Myocyte (in vitro differentiated cells): ENCODE data around the gene PCK1. TPM values are rescaled to one million over a fixed set of nuclear protein-coding genes. Genes with fewer than 3 reads are reported as not detected.

Source experiments
- DNase-seq: peaks from one replicate; pipeline ENCODE4 v3.0.0-alpha.2; 2012; ENCODE audit warnings: low read depth
- total RNA-seq: library from RNA; depleted of rRNA; stranded (reverse); fragments of >200 nt; gene quantifications from 2 replicates; pipeline ENCODE4 v1.2.3, GENCODE V29; 2014

PCK1 gene
- total RNA-seq, 1 donor from 2014 or later = not detected

DNA sequence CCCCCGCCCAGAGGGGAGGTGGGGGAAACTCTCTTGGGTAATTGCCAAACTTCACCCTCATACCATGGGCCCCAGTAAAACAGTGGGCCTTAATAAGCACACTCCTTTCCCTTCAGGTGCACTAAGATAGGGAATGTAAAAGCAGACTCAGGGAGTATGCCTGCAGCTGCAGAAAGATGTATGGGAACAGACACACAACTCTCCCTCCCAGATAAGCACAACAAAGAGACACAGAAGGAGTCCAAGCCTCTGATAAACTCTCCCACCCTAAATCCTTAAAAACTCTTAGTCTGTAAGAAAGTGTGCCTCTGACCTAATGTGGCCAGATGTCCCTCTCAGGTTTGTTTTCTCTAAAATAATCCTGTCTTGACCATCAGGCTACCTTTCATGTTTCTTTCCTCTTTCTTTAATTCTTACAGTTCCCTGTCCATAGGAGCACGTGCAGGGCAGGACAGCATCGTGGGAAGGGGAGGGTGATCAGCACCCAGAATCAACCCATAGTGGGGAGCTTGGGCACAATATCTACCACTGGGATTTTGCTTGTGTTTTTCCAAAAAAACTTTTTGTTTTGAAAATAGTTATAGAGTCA, 24.7 kb upstream of the PCK1 start:
- no peak for DNase-seq

GRCh38 chr20:57536771-57537724, 23.9 kb upstream of the PCK1 start:
- DNase-seq = no peak

GRCh38 chr20:57537822-57538221, 23.1 kb upstream of the PCK1 start:
- DNase-seq = no peak

DNA sequence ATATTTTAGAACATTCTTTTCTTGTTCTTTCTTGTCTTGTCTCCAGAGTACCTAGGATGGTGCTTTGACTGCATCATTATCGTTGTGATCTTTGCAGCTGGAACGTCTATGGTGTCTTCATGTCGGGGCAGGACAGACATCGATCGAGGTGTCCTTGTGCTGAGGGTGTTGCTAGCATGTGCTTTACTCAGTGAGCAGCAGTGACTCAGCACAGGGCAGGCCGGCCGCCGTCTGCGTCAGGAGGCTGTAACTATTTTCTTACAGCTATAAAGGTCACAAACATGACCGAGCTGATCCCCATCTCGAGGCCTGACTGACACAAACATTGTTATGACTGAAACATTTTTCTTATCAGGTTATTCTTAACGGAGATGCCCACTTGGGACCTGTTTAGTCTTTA, 21.0 kb upstream of the PCK1 start:
- no peak for DNase-seq

GRCh38 chr20:57540890-57541580, 19.9 kb upstream of the PCK1 start:
- DNase-seq = no peak

DNA sequence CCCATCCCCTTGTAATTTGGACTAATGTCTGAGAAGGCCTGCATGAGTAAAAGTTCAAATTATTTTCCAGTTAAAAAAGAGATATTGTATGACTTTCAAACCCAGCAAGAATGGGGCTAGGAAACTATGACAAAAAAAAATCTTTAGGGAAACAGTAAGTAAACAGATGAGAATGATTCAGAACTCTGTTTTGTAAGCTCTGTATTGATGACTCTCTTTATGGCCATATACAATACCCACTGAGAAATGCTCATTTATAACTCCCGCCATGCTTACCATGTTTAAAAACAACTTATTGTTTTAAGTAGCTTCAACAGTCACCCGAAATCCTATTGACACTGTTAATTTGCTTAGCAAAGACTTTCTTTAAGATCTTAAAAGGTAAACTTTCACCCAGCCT, 17.2 kb upstream of the PCK1 start:
- no peak for DNase-seq

GRCh38 chr20:57544838-57545564, 15.9 kb upstream of the PCK1 start:
- DNase-seq = no peak

DNA sequence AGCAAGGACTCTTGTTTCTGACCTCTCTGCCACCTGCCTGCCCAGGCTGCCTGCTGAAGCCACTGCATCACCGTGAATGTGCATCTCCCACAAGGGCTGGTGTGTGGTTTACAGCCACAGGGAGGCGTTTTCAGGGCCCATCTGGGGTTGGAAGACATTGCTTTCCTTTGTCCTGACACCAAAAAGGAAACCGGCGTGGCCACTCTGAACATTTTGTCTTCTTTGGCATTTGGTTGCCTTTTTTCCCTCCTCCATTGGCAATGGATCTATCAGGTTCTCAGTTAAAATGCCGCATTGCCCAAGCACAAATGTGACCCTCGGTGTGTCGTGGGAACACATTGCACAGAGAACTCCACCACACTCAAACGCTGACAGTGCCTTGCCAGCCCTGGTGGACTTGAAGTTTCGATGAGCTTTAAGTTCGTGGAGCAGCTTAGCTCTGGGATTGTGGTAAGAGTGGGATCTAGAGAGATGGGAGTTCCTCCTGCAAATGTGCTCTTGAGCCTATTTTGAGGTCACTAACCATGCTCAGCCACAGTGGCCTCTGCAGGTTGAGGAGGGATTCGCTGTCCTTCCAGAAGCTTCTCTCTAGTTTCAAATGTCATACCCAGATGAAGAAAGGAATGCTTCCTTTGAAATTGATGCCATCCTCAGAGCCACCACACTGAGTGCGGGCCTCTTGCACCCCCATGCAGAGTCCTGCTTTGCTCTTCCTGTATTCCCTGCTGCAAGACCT, 14.8 kb upstream of the PCK1 start:
- peak; percentile 13 for DNase-seq

GRCh38 chr20:57546956-57547649, 13.8 kb upstream of the PCK1 start:
- DNase-seq = no peak

DNA sequence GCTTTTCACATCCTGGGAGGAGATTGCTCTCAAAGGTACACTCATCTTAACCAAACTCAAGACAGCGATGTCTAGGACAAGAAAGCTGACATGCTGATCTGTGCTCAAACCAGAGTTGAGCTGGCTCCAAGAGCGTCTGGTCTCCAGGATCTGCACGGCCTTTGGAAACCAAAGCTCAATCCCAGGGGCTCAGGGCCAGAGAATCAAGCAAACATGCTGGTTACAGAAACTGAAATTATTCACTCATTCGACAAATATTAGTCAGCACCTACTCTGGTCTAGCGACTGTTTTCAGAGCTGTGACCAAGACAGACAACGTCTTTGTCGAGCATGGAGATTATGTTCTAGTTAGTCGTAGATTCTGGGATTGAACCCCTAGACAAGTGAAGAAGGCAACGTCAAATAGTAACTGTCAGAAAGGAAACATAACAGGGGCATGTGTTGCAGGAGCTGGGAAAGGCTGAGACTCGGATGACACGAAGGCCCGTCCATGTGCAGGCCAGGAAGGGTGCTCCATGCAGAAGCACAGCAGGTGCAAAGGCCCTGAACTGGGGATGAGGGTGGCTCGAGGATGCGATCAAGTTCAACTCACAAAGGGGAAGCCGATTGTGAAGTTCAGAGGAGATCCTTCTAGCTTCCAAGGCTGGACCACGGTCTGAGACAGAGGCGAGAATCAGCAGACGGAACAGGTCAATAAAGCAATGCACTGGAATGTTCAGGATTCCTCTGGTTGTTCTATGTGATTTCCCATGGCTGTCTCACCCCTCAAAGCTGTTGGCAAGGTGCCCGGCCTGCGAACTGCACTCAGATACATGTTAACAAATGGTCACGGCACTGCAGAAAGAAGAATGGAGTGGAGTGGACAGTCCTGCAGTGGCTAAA, 12.5 kb upstream of the PCK1 start:
- no peak for DNase-seq

DNA sequence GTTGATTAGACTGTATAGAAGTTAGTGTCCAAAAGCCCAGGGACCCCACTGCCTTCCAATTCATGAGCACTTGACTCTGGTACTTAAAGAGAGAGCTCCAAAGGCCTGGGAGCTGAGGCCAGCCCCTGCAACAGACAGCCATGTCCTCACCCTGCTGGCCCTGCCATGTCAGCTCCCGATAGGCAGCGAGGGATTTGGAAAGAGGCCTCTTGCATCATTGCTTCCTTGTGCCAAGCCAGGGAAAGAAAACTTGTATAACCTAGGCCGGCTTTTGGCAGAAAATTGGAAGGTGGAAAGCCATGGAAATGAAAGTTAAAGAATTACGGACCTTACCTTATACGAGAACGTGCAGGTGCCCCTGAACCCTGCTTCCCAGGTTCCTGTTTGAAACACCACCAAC, 8.4 kb upstream of the PCK1 start:
- DNase-seq = no peak

DNA sequence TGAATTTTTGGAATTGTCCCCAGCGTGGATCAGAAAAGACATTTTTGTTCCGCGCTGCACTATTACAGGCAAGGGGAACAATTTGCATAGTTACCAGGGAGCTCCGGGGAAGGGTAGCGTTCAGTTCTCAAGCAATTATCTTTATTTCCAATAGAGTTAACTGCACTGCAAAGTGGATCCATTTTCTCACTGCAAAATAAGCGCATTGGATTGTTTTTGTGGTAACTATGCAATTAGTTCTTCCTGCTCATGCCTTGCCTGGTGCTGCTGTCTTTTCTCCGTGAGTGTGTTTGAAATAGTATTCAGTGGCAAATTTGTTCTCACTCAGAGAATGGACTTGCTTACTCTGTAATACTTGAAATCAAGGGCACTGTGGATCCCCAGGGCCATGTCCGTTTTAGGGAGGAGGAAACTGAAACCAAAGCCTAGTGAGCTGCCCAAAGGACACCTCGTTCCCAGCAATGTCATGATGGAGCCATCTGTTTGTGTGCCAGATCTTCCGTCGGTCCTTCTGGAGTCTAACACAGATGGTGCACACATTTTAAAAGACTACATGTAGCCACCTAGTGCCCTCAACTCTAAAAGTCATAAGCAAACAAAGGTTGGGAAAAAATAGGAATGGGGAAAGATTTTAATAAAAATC, 7.4 kb upstream of the PCK1 start:
- DNase-seq = no peak

DNA sequence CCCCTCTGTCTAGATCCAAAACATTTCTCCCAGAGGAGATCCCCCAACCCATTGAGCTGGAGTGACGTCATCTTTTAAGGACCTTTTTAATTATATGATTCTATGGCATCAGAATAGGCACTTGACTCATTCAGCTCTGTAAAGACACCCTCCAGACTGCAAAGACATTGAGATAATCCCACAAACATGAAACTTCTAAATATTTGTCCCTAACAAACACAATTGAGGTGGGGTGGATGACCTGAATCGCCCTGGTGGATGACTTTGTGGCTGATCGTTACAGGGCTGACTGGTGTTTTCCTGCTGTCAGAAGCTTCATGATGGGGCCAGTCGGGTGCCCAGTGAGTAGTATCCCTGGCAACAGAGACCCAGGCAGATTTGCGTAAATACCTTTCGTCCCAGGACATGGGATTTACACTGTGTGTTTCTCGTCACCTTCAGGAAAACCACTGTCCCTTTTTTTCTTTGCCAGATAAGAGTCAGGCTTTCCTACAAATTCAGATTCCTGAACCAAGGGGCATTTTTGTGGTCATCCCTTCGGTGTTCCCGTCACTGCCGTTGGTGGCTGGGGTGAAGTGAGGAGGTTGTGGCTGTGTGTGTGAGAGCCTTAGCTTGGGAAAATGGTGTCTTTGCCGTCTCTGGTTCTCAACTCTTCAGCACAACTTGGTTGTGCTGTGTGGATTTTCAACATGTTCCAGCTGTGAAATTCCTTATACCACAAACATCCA, 5.3 kb upstream of the PCK1 start:
- no peak for DNase-seq

DNA sequence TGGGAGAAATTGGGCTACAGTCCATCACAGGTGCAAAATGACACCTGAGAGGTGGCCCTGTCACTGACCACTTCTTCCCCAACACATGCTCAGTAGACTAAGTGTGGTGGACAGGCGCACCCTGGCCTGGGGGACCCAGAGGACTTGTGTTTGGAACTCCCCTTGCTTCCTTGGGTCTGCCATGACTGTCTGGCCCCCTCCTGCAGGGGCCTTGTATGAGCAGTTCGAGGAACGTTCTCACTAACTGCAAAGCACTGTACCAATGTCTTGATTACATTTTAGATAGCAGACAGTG, 4.0 kb upstream of the PCK1 start:
- DNase-seq = no peak

DNA sequence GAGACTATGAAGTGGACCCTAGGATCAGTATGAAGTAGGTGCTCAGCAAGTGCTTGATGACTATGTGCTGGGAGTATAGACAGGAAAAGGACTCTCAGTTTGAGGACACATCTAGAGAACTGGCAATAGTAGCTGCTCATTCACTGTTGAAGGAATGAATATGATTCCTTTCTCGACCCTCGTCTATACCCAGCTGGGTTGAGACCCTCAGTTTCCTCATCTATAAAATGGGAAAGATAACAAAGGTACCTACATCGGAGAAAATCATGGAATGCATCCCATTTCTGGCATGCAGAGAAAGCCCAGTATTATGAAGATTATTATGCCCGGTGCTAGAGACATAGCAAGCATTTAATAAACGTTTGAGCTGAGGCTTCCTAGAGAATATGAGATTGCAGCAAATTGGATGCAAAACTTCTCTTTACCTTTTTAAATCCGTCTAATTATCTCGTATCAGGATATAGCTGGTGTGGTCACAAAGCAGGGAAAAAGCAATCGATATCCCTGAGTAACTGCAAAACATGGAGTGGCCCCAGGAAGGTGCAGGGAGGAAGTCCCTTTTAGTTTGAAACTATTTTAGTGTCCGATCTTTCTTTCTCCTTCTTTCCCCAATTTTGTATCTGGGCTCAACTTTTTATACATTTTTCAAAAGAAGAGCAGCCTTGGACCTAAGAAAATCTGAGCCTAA, 2.8 kb upstream of the PCK1 start:
- no peak for DNase-seq

DNA sequence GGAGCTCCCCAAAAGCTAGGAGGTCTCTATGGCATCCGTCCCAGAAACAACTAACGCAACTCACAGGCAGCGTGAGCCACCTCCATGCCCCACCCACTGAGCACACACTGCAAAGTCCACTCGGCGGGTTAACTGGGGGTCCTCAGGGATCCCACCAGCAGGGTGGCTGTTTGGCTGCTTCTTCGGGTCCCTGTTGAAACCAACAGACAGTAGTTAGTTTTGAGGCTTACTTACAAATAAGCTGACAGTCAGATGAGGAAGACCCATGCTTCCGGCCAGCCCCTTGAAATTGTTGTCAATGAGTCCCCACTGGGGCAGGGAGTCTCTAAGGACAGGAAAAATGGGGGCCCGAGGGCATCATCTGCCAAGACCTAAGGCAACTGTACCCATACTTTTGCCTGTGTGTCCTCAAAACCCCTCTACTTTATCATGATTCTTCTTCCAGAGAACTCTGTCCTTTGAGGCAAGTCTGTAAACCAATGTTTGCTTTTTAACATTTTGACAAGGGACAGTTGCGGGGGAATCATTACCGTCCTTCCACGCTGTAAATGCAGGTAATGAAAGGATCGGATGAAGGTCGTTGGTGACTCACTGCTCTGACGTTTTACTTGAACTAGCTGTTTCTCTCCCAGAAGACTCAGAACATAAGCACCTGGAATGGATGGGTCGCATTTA, 2.2 kb upstream of the PCK1 start:
- DNase-seq = no peak

DNA sequence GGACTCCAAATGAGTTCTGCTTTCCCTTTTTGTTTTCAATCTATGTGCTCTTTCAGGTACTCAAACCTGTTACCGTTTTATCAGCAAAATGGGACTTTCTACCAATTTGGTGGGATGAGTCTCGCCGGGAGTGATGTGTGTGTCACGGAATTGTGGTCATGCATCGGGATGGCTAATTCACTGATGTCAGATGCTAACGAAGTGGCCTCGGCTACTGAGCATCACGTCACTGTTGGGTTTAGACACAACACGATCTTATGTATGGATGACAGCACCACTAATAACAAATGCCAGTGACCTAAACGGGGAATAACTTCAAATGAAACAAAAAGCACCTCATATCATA, 1.6 kb upstream of the PCK1 start:
- no peak for DNase-seq
